ENCODE data around the gene LPGAT1. TPM values are rescaled to one million over a fixed set of nuclear protein-coding genes. Genes with fewer than 3 reads are reported as not detected.

Gene LPGAT1
- total RNA-seq, 2 experiments from 2014 or later, result 31.8 to 34.7 TPM

DNA sequence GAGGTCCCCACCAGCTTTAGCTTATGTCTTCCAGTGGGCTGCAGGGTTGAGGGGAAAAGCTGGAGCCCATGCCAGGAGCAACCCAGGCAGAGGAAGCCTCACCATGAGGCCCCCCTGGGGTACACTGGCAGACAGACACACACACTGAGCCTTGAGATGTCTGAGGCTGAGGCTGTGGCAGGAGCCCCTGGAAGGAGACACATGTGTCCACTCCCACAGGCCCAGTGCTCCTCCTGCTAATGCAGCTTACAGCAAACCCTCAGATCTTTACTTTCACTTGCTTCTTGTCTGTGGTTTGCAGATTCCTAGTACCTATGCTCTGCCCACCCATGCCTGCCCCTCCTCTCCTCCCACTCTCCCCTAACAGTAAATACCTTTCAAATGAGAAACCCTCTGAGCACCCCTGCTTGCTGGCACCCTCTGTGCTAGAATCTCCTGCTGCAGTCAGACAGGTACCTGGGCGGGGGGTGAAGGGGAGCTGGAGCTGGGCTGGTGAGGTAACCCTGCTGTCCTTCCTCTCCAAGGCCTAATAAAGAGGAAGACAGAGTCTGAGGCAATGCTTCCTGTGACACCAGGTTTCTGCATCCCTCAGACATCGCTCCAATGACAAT lies 91.8 kb downstream of the LPGAT1 start:
- POLR2A ChIA-PET, result no interaction called here
- no peaks in the 10 kb centered on the region for H3K27me3 Mint-ChIP-seq
- DNase-seq, result peak; percentile 43
- H3K4me1 Mint-ChIP-seq (ENCODE audit: low read depth), result peaks cover 39% of the 10 kb centered on the region
- H3K27ac Mint-ChIP-seq, result no peak overlapping the region
- H3K9me3 Mint-ChIP-seq, result no peaks in the 10 kb centered on the region
- no peak overlapping the region for H3K4me3 Mint-ChIP-seq
- intact Hi-C loops (cut with micrococcal nuclease), result no loop called here
- CTCF ChIA-PET, result interaction anchor here (1.1 kb wide), 1 partner anchor 9 kb away, joined by 3 read pairs; no protein-coding TSS in a partner anchor
- H3K36me3 Mint-ChIP-seq, result no peaks in the 10 kb centered on the region

GRCh38 chr1:211738096-211738690 lies 92.4 kb downstream of the LPGAT1 start:
- H3K27ac Mint-ChIP-seq, result no peak overlapping the region
- POLR2A ChIA-PET, result no interaction called here

GRCh38 chr1:211737115-211738035 lies 93.2 kb downstream of the LPGAT1 start:
- Mint-ChIP-seq H3K27ac (no peak overlapping the region), H3K9me3 (no peaks in the 10 kb centered on the region), H3K4me1 (ENCODE audit: low read depth) (peaks cover 29% of the 10 kb centered on the region), H3K4me3 (no peak overlapping the region), H3K27me3 (no peaks in the 10 kb centered on the region), H3K36me3 (no peaks in the 10 kb centered on the region)
- no peak for DNase-seq
- intact Hi-C loops (cut with micrococcal nuclease), result loop anchor here (2.0 kb wide), 1 partner anchor 39 kb away; no protein-coding TSS in a partner anchor
- ChIA-PET POLR2A (no interaction called here), CTCF (interaction anchor here (1.4 to 2.0 kb wide), 2 partner anchors 39 to 57 kb away, joined by 3 to 7 read pairs; no protein-coding TSS in a partner anchor)

More at GRCh38 chr1:211738096-211738690, 92.4 kb downstream of the LPGAT1 start:
- Mint-ChIP-seq H3K9me3 (no peaks in the 10 kb centered on the region), H3K27me3 (no peaks in the 10 kb centered on the region), H3K36me3 (no peaks in the 10 kb centered on the region), H3K4me3 (no peak overlapping the region), H3K4me1 (ENCODE audit: low read depth) (peaks cover 35% of the 10 kb centered on the region)
- no peak for DNase-seq
- CTCF ChIA-PET, result no interaction called here
- intact Hi-C loops (cut with micrococcal nuclease), result no loop called here

- DNase-seq, result no peak
- Mint-ChIP-seq H3K36me3 (no peaks in the 10 kb centered on the region), H3K9me3 (no peaks in the 10 kb centered on the region), H3K27ac (no peak overlapping the region), H3K4me1 (ENCODE audit: low read depth) (peaks cover 29% of the 10 kb centered on the region), H3K4me3 (no peak overlapping the region), H3K27me3 (no peaks in the 10 kb centered on the region)
- POLR2A ChIA-PET, result no interaction called here
- intact Hi-C loops (cut with micrococcal nuclease), result loop anchor here (2.0 kb wide), 1 partner anchor 38 kb away; no protein-coding TSS in a partner anchor
- CTCF ChIA-PET, result interaction anchor here (1.4 to 2.0 kb wide), 2 partner anchors 38 to 56 kb away, joined by 3 to 7 read pairs; no protein-coding TSS in a partner anchor
These were observed 94.1 kb downstream of the LPGAT1 start for GRCh38 chr1:211736351-211736915.

- Mint-ChIP-seq H3K9me3 (no peaks in the 10 kb centered on the region), H3K36me3 (no peaks in the 10 kb centered on the region), H3K27me3 (no peaks in the 10 kb centered on the region), H3K4me1 (ENCODE audit: low read depth) (peaks cover 29% of the 10 kb centered on the region), H3K4me3 (no peak overlapping the region), H3K27ac (no peak overlapping the region)
- no peak for DNase-seq
- ChIA-PET POLR2A (no interaction called here), CTCF (interaction anchor here (1.4 to 2.0 kb wide), 2 partner anchors 37 to 55 kb away, joined by 3 to 7 read pairs; no protein-coding TSS in a partner anchor)
- intact Hi-C loops (cut with micrococcal nuclease), result loop anchor here (2.0 kb wide), 1 partner anchor 37 kb away; no protein-coding TSS in a partner anchor
These were observed 95.1 kb downstream of the LPGAT1 start for GRCh38 chr1:211735208-211736170.

DNA sequence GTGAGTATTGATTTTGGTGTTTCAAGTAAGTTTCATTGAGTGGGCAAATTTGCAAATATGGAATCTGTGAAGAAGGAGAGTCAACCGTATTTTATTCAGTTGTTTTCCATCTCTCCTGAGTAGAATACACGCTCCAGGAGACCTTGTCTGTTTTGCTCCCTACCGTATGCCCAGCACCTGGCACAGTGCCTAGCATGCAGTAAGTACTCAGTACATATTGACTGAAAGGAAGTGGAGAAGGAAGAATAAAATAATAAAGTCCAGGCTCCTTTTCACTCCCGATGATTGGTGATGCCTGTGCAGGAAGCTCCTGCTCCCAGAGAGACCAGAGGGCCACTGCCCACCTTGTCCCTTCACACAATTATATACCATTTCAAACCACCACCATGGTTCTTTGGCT lies 95.8 kb downstream of the LPGAT1 start:
- no peaks in the 10 kb centered on the region for H3K27me3 Mint-ChIP-seq
- H3K27ac Mint-ChIP-seq, result no peak overlapping the region
- POLR2A ChIA-PET, result no interaction called here
- intact Hi-C loops (cut with micrococcal nuclease), result no loop called here
- H3K4me3 Mint-ChIP-seq, result no peak overlapping the region
- H3K4me1 Mint-ChIP-seq (ENCODE audit: low read depth), result peaks cover 24% of the 10 kb centered on the region
- no peaks in the 10 kb centered on the region for H3K36me3 Mint-ChIP-seq
- no peaks in the 10 kb centered on the region for H3K9me3 Mint-ChIP-seq
- no peak for DNase-seq
- CTCF ChIA-PET, result no interaction called here

DNA sequence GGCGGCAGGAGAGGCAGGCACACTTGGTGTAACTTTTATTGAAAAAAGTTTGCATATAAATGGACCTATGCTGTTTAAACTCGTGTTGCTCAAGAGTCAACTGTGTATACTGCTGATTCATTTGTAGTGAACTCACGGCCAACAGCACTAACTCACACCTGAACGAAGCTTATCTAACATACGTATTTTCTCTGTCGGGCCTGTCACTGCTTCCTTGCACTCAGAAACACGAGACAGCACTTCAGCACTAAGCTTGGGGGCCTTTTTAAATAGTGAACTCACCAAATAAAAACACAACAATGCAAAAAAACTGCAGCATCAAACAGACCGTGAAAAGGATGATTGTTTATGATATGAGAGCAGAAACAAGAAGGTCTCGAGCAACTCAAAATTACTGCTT lies 96.2 kb downstream of the LPGAT1 start:
- intact Hi-C loops (cut with micrococcal nuclease), result no loop called here
- ChIA-PET CTCF (no interaction called here), POLR2A (no interaction called here)
- Mint-ChIP-seq H3K27me3 (no peaks in the 10 kb centered on the region), H3K27ac (no peak overlapping the region), H3K9me3 (no peaks in the 10 kb centered on the region), H3K36me3 (no peaks in the 10 kb centered on the region), H3K4me1 (ENCODE audit: low read depth) (peaks cover 19% of the 10 kb centered on the region), H3K4me3 (no peak overlapping the region)
- no peak for DNase-seq

DNA sequence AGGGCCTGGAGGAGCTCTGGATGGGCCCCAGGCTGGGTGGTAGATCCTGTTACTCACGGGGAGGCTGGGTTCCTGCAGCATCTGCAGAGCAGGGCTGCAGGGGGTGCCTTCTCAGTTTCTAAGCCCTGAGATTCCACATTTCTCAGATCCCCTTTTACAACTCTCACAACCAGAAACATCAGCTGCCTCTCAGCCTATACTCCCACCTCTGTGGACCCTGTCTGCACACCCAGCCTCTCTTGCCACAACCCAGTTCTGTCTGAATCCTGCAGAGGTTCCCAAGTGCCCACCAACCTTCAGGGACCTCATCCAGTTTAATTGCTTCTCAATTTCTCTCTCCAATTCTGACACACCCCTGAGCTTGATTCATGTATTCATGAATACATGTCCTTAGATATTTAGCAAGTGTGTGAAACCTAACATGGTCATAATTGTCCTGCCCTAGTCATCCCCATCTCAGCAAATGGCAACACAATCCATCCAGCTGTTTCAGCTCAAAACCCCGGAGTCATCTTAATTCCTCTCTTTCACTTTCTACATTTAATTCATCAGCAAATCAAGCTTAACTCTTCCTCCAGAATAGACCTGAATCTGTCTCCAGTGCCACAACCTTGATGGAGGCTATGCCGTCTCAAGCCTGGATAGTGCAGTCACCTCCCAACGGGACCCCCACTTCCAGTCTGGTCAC lies 98.1 kb downstream of the LPGAT1 start:
- H3K27me3 Mint-ChIP-seq, result no peaks in the 10 kb centered on the region
- ChIA-PET POLR2A (no interaction called here), CTCF (no interaction called here)
- H3K36me3 Mint-ChIP-seq, result no peaks in the 10 kb centered on the region
- H3K4me1 Mint-ChIP-seq (ENCODE audit: low read depth), result peaks cover 2% of the 10 kb centered on the region
- no peaks in the 10 kb centered on the region for H3K9me3 Mint-ChIP-seq
- DNase-seq, result no peak
- H3K4me3 Mint-ChIP-seq, result no peak overlapping the region
- intact Hi-C loops (cut with micrococcal nuclease), result no loop called here
- no peak overlapping the region for H3K27ac Mint-ChIP-seq

GRCh38 chr1:211731456-211732292 lies 98.9 kb downstream of the LPGAT1 start:
- H3K9me3 Mint-ChIP-seq, result no peaks in the 10 kb centered on the region
- H3K4me1 Mint-ChIP-seq (ENCODE audit: low read depth), result no peaks in the 10 kb centered on the region
- no peak for DNase-seq
- no peaks in the 10 kb centered on the region for H3K27me3 Mint-ChIP-seq
- CTCF ChIA-PET, result no interaction called here
- intact Hi-C loops (cut with micrococcal nuclease), result no loop called here
- H3K36me3 Mint-ChIP-seq, result no peaks in the 10 kb centered on the region
- POLR2A ChIA-PET, result no interaction called here
- H3K27ac Mint-ChIP-seq, result no peak overlapping the region
- no peak overlapping the region for H3K4me3 Mint-ChIP-seq

GRCh38 chr1:211730347-211730746 lies 100.2 kb downstream of the LPGAT1 start:
- H3K9me3 Mint-ChIP-seq, result no peaks in the 10 kb centered on the region
- no peaks in the 10 kb centered on the region for H3K27me3 Mint-ChIP-seq
- no peaks in the 10 kb centered on the region for H3K36me3 Mint-ChIP-seq
- H3K27ac Mint-ChIP-seq, result no peak overlapping the region
- H3K4me3 Mint-ChIP-seq, result no peak overlapping the region
- CTCF ChIA-PET, result interaction anchor here (0.7 kb wide), 1 partner anchor 9 kb away, joined by 3 read pairs; no protein-coding TSS in a partner anchor
- intact Hi-C loops (cut with micrococcal nuclease), result no loop called here
- no peak for DNase-seq
- POLR2A ChIA-PET, result no interaction called here
- no peaks in the 10 kb centered on the region for H3K4me1 Mint-ChIP-seq (ENCODE audit: low read depth)
